HepG2 (cell line): Measurements from ENCODE around the gene MICB. TPM values are rescaled to one million over a fixed set of nuclear protein-coding genes. Genes with fewer than 3 reads are reported as not detected.

Source experiments
- CEBPG ChIP-seq: IDR thresholded peaks from 2 replicates; pipeline ENCODE4 v1.6.1; 2016
- DNMT1 ChIP-seq: sonication (generic); formaldehyde crosslinking; IDR thresholded peaks from 2 replicates; pipeline ENCODE4 v1.5.1; 2020; ENCODE audit warnings: mild to moderate bottlenecking, missing genetic modification reagents
- GLI4 ChIP-seq: sonication (generic); formaldehyde crosslinking; IDR thresholded peaks from 2 replicates; pipeline ENCODE4 v1.5.1; 2020; ENCODE audit warnings: missing genetic modification reagents, mild to moderate bottlenecking, moderate library complexity, borderline replicate concordance
- KLF9 ChIP-seq: IDR thresholded peaks from 2 replicates; pipeline ENCODE4 v1.6.1; 2016; ENCODE audit warnings: low read depth
- MATR3 ChIP-seq: sonication (generic); formaldehyde crosslinking; IDR thresholded peaks from 2 replicates; pipeline ENCODE4 v1.4.0; 2020; ENCODE audit warnings: missing genetic modification reagents
- NCOA1 ChIP-seq: sonication (generic); formaldehyde crosslinking; IDR thresholded peaks from 2 replicates; pipeline ENCODE4 v1.9.0; 2021; ENCODE audit warnings: missing genetic modification reagents
- PTBP1 ChIP-seq: fragments of 200-400 bp; formaldehyde crosslinking; IDR thresholded peaks from 2 replicates; pipeline ENCODE4 v1.6.1; 2018; ENCODE audit warnings: low read length, low read depth; ENCODE audit not compliant: poor library complexity, severe bottlenecking
- SETDB1 ChIP-seq: sonication (generic); formaldehyde crosslinking; IDR thresholded peaks from 2 replicates; pipeline ENCODE4 v1.5.1; 2020; ENCODE audit warnings: missing genetic modification reagents, mild to moderate bottlenecking, borderline replicate concordance
- SNAPC2 ChIP-seq: sonication (generic); formaldehyde crosslinking; IDR thresholded peaks from 2 replicates; pipeline ENCODE4 v1.8.1; 2022; ENCODE audit warnings: mild to moderate bottlenecking, missing genetic modification reagents
- ZFP36L1 ChIP-seq: sonication (generic); formaldehyde crosslinking; IDR thresholded peaks from 2 replicates; pipeline ENCODE4 v1.8.0; 2022; ENCODE audit warnings: mild to moderate bottlenecking, missing genetic modification reagents, moderate library complexity
- ZFP41 ChIP-seq: sonication (generic); formaldehyde crosslinking; IDR thresholded peaks from 2 replicates; pipeline ENCODE4 v1.4.0; 2020; ENCODE audit warnings: mild to moderate bottlenecking, missing genetic modification reagents, borderline replicate concordance
- ZFX ChIP-seq: sonication (generic); formaldehyde crosslinking; IDR thresholded peaks from 2 replicates; pipeline ENCODE4 v1.4.0; 2020; ENCODE audit warnings: mild to moderate bottlenecking, low read depth, missing genetic modification reagents, moderate library complexity
- ZNF232 ChIP-seq: sonication (generic); formaldehyde crosslinking; IDR thresholded peaks from 2 replicates; pipeline ENCODE4 v1.4.0; 2020; ENCODE audit warnings: missing genetic modification reagents, borderline replicate concordance
- ZNF354B ChIP-seq: sonication (generic); formaldehyde crosslinking; IDR thresholded peaks from 2 replicates; pipeline ENCODE4 v1.8.0; 2022; ENCODE audit warnings: mild to moderate bottlenecking, missing genetic modification reagents
- ZNF598 ChIP-seq: sonication (generic); formaldehyde crosslinking; IDR thresholded peaks from 2 replicates; pipeline ENCODE4 v1.5.1; 2020; ENCODE audit warnings: mild to moderate bottlenecking, missing genetic modification reagents, borderline replicate concordance
- ZNF616 ChIP-seq: sonication (generic); formaldehyde crosslinking; IDR thresholded peaks from 2 replicates; pipeline ENCODE4 v1.5.0; 2020; ENCODE audit warnings: low read depth, mild to moderate bottlenecking, missing genetic modification reagents
- ZNF790 ChIP-seq: sonication (generic); formaldehyde crosslinking; IDR thresholded peaks from 2 replicates; pipeline ENCODE4 v1.8.0; 2022; ENCODE audit warnings: missing genetic modification reagents, mild to moderate bottlenecking, borderline replicate concordance
- ZNF839 ChIP-seq: sonication (generic); formaldehyde crosslinking; IDR thresholded peaks from 2 replicates; pipeline ENCODE4 v1.4.0; 2020; ENCODE audit warnings: missing genetic modification reagents, mild to moderate bottlenecking, borderline replicate concordance
- polyA plus RNA-seq, 8 experiments: library from polyadenylated mRNA; depleted of rRNA in 3 of 8; stranded (reverse) in 7 of 8; unstranded in 1 of 8; fragments of >200 nt; fragmentation: Illumina TruSeq in 4 of 8; extraction: Trizol in 4 of 8; gene quantifications; 2 replicates each; pipeline versions ENCODE4 v1.2.1 to v1.2.3, GENCODE V29; 2011 to 2016; ENCODE audit warnings: low read depth in 4 of 8, missing spikeins in 1 of 8, mixed read lengths in 1 of 8; ENCODE audit not compliant: insufficient read depth in 1 of 8
- total RNA-seq, 5 experiments: library from RNA; depleted of rRNA; stranded (reverse); fragments of >200 nt; fragmentation: Illumina TruSeq; extraction: Trizol; gene quantifications; 2 replicates each; pipeline ENCODE4 v1.2.3, GENCODE V29; 2016; ENCODE audit warnings: low read depth in 1 of 5
- TF ChIP-seq, protein P1 (sequence below): sonication (generic); formaldehyde crosslinking; IDR thresholded peaks from 2 replicates; pipeline ENCODE4 v1.5.1; 2020; ENCODE audit warnings: mild to moderate bottlenecking, moderate library complexity, missing genetic modification reagents
- TF ChIP-seq, protein P2 (sequence below): sonication (generic); formaldehyde crosslinking; IDR thresholded peaks from 2 replicates; pipeline ENCODE4 v1.4.0; 2020; ENCODE audit warnings: mild to moderate bottlenecking, low read depth, missing genetic modification reagents
- TF ChIP-seq, protein P3 (sequence below), 2 experiments: sonication (generic) in 1 of 2; formaldehyde crosslinking in 1 of 2; IDR thresholded peaks; 2 replicates each; pipeline versions ENCODE4 v1.4.0 to v1.6.1; 2016 to 2020; ENCODE audit warnings: borderline replicate concordance in 1 of 2, low read depth in 1 of 2, mild to moderate bottlenecking in 1 of 2, missing genetic modification reagents in 1 of 2

The MICB gene
- total and polyA plus RNA-seq, 2 of the 13 experiments (the other 11 are each of a cell fraction or from before 2014, with no cell fraction given) = 12.5 to 12.8 TPM

DNA sequence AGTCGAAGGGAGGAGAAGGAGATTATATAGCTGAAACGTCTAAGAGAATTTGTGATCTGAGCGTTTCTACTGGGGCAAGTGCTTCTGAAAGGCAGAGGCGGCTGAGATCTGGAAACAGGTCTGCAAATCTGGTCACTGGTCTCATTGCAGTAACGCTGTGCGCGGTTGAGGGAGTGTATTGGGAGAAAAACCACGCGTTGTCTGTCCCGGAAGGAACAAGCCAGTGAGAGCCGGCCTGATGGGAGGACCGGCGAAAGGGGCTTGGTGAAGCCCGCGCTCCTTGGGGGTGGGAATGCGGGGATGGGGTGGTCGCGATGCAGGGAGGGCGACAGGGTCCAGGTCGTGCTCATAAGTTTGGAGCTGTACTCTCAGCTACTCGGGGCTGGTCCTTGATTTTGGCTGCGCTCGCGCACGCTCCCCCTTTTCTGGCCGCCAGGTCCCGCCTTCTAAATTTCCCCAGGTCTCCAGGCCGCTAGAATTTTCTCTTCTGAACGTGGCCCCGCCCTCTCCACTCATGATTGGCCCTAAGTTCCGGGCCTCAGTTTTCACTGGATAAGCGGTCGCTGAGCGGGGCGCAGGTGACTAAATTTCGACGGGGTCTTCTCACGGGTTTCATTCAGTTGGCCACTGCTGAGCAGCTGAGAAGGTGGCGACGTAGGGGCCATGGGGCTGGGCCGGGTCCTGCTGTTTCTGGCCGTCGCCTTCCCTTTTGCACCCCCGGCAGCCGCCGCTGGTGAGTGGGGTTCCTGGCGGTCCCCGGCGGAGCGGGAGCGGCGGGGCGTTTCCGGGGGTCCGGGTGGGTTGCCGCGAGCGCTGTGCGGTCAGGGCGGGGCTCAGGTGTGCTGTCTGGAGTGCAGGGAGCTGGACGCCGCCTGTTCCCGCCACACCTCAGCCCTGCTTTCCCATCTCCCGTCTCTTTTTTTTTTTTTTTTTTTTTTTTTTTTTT, at the start of gene MICB (continued):
- TF ChIP-seq ZNF790 (CRISPR knock-in tag) (peak; percentile 76; the same call in 1 of the 2 replicates), ZNF598 (peak; percentile 20; the same call in 1 of the 2 replicates), GLI4 (CRISPR knock-in tag) (0 out of 2 replicates have a peak, but pooled peaks have one; percentile 17), ZNF232 (CRISPR knock-in tag) (0 out of 2 replicates have a peak, but pooled peaks have one; percentile 45), ZNF839 (0 out of 2 replicates have a peak, but pooled peaks have one; percentile 24), NCOA1 (CRISPR knock-in tag) (no peak), ZNF354B (CRISPR knock-in tag) (no peak), SNAPC2 (CRISPR knock-in tag) (no peak), DNMT1 (no peak), CEBPG (CRISPR knock-in tag) (no peak), SETDB1 (no peak), MATR3 (no peak), ZNF616 (CRISPR knock-in tag) (no peak), ZFP41 (CRISPR knock-in tag) (no peak), PTBP1 (no peak), KLF9 (CRISPR knock-in tag) (no peak), ZFX (CRISPR knock-in tag) (0 out of 2 replicates have a peak, but pooled peaks have one; percentile 45), ZFP36L1 (CRISPR knock-in tag) (peak; percentile 60; the same call in 1 of the 2 replicates)
- TF ChIP-seq, protein P1, sequence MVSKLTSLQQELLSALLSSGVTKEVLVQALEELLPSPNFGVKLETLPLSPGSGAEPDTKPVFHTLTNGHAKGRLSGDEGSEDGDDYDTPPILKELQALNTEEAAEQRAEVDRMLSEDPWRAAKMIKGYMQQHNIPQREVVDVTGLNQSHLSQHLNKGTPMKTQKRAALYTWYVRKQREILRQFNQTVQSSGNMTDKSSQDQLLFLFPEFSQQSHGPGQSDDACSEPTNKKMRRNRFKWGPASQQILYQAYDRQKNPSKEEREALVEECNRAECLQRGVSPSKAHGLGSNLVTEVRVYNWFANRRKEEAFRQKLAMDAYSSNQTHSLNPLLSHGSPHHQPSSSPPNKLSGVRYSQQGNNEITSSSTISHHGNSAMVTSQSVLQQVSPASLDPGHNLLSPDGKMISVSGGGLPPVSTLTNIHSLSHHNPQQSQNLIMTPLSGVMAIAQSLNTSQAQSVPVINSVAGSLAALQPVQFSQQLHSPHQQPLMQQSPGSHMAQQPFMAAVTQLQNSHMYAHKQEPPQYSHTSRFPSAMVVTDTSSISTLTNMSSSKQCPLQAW (CRISPR knock-in tag) = 0 out of 2 replicates have a peak, but pooled peaks have one; percentile 59
- TF ChIP-seq, protein P2, sequence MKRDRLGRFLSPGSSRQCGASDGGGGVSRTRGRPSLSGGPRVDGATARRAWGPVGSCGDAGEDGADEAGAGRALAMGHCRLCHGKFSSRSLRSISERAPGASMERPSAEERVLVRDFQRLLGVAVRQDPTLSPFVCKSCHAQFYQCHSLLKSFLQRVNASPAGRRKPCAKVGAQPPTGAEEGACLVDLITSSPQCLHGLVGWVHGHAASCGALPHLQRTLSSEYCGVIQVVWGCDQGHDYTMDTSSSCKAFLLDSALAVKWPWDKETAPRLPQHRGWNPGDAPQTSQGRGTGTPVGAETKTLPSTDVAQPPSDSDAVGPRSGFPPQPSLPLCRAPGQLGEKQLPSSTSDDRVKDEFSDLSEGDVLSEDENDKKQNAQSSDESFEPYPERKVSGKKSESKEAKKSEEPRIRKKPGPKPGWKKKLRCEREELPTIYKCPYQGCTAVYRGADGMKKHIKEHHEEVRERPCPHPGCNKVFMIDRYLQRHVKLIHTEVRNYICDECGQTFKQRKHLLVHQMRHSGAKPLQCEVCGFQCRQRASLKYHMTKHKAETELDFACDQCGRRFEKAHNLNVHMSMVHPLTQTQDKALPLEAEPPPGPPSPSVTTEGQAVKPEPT = no peak
- TF ChIP-seq, protein P3, sequence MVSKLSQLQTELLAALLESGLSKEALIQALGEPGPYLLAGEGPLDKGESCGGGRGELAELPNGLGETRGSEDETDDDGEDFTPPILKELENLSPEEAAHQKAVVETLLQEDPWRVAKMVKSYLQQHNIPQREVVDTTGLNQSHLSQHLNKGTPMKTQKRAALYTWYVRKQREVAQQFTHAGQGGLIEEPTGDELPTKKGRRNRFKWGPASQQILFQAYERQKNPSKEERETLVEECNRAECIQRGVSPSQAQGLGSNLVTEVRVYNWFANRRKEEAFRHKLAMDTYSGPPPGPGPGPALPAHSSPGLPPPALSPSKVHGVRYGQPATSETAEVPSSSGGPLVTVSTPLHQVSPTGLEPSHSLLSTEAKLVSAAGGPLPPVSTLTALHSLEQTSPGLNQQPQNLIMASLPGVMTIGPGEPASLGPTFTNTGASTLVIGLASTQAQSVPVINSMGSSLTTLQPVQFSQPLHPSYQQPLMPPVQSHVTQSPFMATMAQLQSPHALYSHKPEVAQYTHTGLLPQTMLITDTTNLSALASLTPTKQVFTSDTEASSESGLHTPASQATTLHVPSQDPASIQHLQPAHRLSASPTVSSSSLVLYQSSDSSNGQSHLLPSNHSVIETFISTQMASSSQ (IDR thresholded peaks at IDR 0.05; ENCODE audit: low read depth) = no peak
- TF ChIP-seq, protein P3 (CRISPR knock-in tag; IDR thresholded peaks at IDR 0.05; ENCODE audit: borderline replicate concordance) = no peak
